Smooth muscle cell (in vitro differentiated cells): ENCODE results near the gene CXCL9. TPM values are rescaled to one million over a fixed set of nuclear protein-coding genes. Genes with fewer than 3 reads are reported as not detected.
"Not testable (repeated sequence)": the region's sequence is repeated elsewhere in the genome, so short reads cannot be mapped to it uniquely, and the experiment has no call there.

Experiments
- DNase-seq: peaks from one replicate; lab custom pipeline; 2025; ENCODE audit not compliant: unreplicated experiment; lab: John Stamatoyannopoulos, UW
- H2AFZ ChIP-seq: fragments of 200-600 bp; sonication (generic); 2 replicates; pipeline ENCODE4 v1.6.0; 2016; ENCODE audit warnings: antibody characterized with exemption, low read depth, mild to moderate bottlenecking
- H3F3A ChIP-seq: fragments of 200-600 bp; sonication (generic); 2 replicates; pipeline ENCODE4 v1.6.0; 2017; ENCODE audit warnings: antibody characterized with exemption, low read depth
- H3K27ac ChIP-seq: fragments of 200-600 bp; sonication (generic); 2 replicates; pipeline ENCODE4 v1.5.1; 2016; ENCODE audit warnings: low read depth, mild to moderate bottlenecking
- H3K27me3 ChIP-seq: fragments of 200-600 bp; sonication (generic); 2 replicates; pipeline ENCODE4 v1.6.1; 2016; ENCODE audit warnings: low read depth, mild to moderate bottlenecking
- H3K36me3 ChIP-seq: fragments of 200-600 bp; sonication (generic); 2 replicates; pipeline ENCODE4 v1.5.1; 2016; ENCODE audit warnings: low read depth
- H3K4me1 ChIP-seq: fragments of 200-600 bp; sonication (generic); 2 replicates; pipeline ENCODE4 v1.5.1; 2016; ENCODE audit warnings: low read depth
- H3K4me2 ChIP-seq: fragments of 200-600 bp; sonication (generic); 2 replicates; pipeline ENCODE4 v1.6.0; 2016; ENCODE audit warnings: mild to moderate bottlenecking
- H3K4me3 ChIP-seq: fragments of 200-600 bp; sonication (generic); 2 replicates; pipeline ENCODE4 v1.5.1; 2016; ENCODE audit warnings: mild to moderate bottlenecking
- H3K79me2 ChIP-seq: fragments of 200-600 bp; sonication (generic); 2 replicates; pipeline ENCODE4 v1.6.0; 2016; ENCODE audit warnings: low read depth, mild to moderate bottlenecking
- H3K9ac ChIP-seq: fragments of 200-600 bp; sonication (generic); 2 replicates; pipeline ENCODE4 v1.6.0; 2016; ENCODE audit warnings: low read depth
- H3K9me3 ChIP-seq: fragments of 200-600 bp; sonication (generic); replicated peaks from 2 replicates; pipeline ENCODE4 v1.5.1; 2016; ENCODE audit warnings: low read depth
- H4K20me1 ChIP-seq: fragments of 200-600 bp; sonication (generic); 2 replicates; pipeline ENCODE4 v1.6.0; 2016; ENCODE audit warnings: low read depth
- WGBS: methylation state at CpG from one replicate; pipeline ENCODE4 v1.1.7; 2016; ENCODE audit warnings: low lambda C conversion rate; 5-methylcytosine and 5-hydroxymethylcytosine counted together
- polyA plus RNA-seq: library from polyadenylated mRNA; unstranded; fragments of >200 nt; fragmentation: Nextera tagmentation; extraction: Ambion mirVana; gene quantifications from 2 replicates; pipeline ENCODE4 v1.2.1, GENCODE V29; 2016
- total RNA-seq: library from RNA; depleted of rRNA; stranded (reverse); fragments of >200 nt; gene quantifications from 2 replicates; pipeline ENCODE4 v1.2.3, GENCODE V29; 2014
- TF ChIP-seq, protein P1 (sequence below): fragments of 200-600 bp; sonication (generic); IDR thresholded peaks from 2 replicates; pipeline ENCODE4 v1.5.1; 2017; ENCODE audit warnings: borderline replicate concordance, mild to moderate bottlenecking, antibody characterized with exemption; ENCODE audit not compliant: insufficient read depth, poor library complexity, severe bottlenecking

The CXCL9 gene
- total and polyA plus RNA-seq, 2 experiments from 2014 or later, result 0.16 to 0.45 TPM

DNA sequence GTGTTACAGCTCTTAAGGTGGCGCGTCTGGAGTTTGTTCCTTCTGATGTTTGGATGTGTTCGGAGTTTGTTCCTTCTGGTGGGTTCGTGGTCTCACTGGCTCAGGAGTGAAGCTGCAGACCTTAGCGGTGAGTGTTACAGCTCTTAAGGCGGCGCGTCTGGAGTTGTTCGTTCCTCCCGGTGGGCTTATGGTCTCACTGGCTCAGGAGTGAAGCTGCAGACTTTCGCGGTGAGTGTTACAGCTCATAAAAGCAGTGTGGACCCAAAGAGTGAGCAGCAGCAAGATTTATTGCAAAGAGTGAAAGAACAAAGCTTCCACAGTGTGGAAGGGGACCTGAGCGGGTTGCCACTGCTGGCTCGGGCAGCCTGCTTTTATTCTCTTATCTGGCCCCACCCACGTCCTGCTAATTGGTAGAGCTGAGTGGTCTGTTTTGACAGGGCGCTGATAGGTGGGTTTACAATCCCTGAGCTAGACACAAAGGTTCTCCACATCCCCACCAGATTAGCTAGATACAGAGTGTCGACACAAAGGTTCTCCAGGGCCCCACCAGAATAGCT lies 42.6 kb upstream of the CXCL9 start:
- not testable (repeated sequence) for H3K4me2 ChIP-seq, DNase-seq, H3K27me3 ChIP-seq, H4K20me1 ChIP-seq, H3K36me3 ChIP-seq, H3K9me3 ChIP-seq, H3K4me3 ChIP-seq, H3K27ac ChIP-seq, H2AFZ ChIP-seq, H3K4me1 ChIP-seq, H3F3A ChIP-seq, H3K9ac ChIP-seq, H3K79me2 ChIP-seq
- WGBS, result 78% methylated on average over 17 of the region's 17 CpGs

DNA sequence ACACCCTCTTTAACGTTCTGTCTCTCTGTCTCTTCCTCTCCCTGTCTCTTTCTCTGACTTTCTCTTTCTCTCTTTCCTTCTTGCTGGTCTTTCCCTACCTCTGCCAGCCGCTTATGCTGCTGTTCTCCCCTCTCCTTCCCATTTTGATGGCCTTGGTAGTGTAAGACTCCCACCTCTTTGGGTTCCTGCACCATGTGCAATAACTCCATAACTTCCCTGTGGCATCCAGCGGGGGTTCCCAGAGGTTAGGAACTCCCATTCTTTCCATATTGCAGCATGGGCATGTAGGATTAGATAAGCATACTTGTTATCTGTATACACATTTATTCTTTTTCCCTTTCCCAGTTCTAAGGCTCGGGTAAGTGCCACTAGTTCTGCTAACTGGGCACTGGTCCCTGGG lies 37.4 kb upstream of the CXCL9 start:
- H3K79me2 ChIP-seq, H4K20me1 ChIP-seq, H2AFZ ChIP-seq, DNase-seq, H3K36me3 ChIP-seq, H3K4me2 ChIP-seq, H3K27me3 ChIP-seq, H3F3A ChIP-seq, H3K4me1 ChIP-seq, H3K4me3 ChIP-seq, H3K9me3 ChIP-seq, H3K9ac ChIP-seq, H3K27ac ChIP-seq: not testable (repeated sequence)
- WGBS, result 84% methylated on average over 4 of the region's 4 CpGs

DNA sequence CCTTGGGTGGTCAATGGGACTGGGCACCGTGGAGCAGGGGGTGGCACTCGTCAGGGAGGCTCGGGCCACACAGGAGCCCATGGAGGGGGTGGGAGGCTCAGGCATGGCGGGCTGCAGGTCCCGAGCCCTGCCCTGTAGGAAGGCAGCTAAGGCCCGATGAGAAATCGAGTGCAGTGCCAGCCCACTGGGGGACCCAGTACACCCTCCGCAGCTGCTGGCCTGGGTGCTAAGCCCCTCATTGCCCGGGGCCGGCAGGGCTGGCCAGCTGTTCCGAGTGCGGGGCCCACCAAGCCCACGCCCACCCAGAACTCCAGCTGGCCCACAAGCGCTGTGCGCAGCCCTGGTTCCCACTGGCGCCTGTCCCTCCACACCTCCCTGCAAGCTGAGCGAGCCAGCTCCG lies 36.0 kb upstream of the CXCL9 start:
- H3K4me2 ChIP-seq, H3K4me1 ChIP-seq: not testable (repeated sequence)
- 97% methylated on average over 16 of the region's 18 CpGs for WGBS

DNA sequence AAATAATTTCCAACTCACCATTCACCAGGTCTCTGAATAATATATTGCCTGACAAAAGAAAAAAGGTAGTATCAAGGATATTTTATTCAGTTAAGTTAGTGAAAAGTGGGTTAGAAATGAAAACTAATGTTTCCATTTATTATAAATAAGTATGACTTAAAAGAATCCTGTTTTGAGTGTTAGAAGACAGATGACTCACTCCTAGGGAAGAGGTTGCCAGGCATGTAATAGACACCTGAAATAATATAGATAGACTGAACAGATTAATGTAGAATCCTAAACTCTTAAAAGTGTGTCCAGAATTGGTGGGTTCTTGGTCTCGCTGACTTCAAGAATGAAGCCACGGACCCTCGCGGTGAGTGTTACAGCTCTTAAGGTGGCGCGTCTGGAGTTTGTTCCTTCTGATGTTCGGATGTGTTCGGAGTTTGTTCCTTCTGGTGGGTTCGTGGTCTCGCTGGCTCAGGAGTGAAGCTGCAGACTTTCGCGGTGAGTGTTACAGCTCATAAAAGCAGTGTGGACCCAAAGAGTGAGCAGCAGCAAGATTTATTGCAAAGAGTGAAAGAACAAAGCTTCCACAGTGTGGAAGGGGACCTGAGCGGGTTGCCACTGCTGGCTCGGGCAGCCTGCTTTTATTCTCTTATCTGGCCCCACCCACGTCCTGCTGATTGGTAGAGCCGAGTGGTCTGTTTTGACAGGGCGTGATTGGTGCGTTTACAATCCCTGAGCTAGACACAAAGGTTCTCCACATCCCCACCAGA lies 35.1 kb upstream of the CXCL9 start:
- H3K79me2 ChIP-seq, H3K9me3 ChIP-seq, H2AFZ ChIP-seq, H3K9ac ChIP-seq, H3K4me3 ChIP-seq, H4K20me1 ChIP-seq, H3K27me3 ChIP-seq, H3K36me3 ChIP-seq, H3K4me2 ChIP-seq, H3F3A ChIP-seq, H3K4me1 ChIP-seq, DNase-seq, H3K27ac ChIP-seq: not testable (repeated sequence)
- 86% methylated on average over 17 of the region's 18 CpGs for WGBS

More for the DNA sequence above, 36.0 kb upstream of the CXCL9 start:
- H4K20me1 ChIP-seq, H3F3A ChIP-seq, H3K27me3 ChIP-seq, H3K9ac ChIP-seq, H3K79me2 ChIP-seq, DNase-seq, H3K4me3 ChIP-seq, H3K9me3 ChIP-seq, H2AFZ ChIP-seq, H3K36me3 ChIP-seq, H3K27ac ChIP-seq: not testable (repeated sequence)

DNA sequence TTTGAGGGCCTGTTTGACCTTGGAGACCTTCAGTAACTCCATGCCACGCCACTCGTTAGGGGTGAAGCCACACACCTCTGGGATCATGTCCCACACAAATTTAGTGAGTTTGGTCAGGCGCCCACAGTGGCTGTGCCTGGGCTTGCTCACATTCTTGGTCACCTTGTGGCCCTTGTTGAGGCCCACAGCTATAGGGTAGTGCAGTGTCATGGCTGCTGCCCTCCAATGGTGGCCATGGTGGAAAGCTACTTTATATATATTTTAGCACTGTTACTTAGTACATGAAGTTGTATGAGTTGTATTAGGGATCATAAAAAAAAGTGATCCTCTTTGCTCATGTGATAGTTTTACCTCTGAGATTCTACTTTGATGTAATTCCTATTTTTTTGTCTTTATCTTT lies 29.5 kb upstream of the CXCL9 start:
- no peak overlapping the region for H3K4me2 ChIP-seq
- H4K20me1 ChIP-seq, result no peaks in the 10 kb centered on the region
- no peaks in the 10 kb centered on the region for H3K9me3 ChIP-seq
- TF ChIP-seq, protein P1, sequence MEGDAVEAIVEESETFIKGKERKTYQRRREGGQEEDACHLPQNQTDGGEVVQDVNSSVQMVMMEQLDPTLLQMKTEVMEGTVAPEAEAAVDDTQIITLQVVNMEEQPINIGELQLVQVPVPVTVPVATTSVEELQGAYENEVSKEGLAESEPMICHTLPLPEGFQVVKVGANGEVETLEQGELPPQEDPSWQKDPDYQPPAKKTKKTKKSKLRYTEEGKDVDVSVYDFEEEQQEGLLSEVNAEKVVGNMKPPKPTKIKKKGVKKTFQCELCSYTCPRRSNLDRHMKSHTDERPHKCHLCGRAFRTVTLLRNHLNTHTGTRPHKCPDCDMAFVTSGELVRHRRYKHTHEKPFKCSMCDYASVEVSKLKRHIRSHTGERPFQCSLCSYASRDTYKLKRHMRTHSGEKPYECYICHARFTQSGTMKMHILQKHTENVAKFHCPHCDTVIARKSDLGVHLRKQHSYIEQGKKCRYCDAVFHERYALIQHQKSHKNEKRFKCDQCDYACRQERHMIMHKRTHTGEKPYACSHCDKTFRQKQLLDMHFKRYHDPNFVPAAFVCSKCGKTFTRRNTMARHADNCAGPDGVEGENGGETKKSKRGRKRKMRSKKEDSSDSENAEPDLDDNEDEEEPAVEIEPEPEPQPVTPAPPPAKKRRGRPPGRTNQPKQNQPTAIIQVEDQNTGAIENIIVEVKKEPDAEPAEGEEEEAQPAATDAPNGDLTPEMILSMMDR, result no peak
- H3K4me1 ChIP-seq, result no peaks in the 10 kb centered on the region
- no peak overlapping the region for H2AFZ ChIP-seq
- H3K79me2 ChIP-seq, result no peaks in the 10 kb centered on the region
- H3K9ac ChIP-seq, result no peak overlapping the region
- WGBS, result 95% methylated on average over 3 of the region's 3 CpGs
- no peaks in the 10 kb centered on the region for H3F3A ChIP-seq
- no peak for DNase-seq
- no peaks in the 10 kb centered on the region for H3K27me3 ChIP-seq
- no peak overlapping the region for H3K4me3 ChIP-seq
- no peaks in the 10 kb centered on the region for H3K36me3 ChIP-seq
- H3K27ac ChIP-seq, result no peak overlapping the region
